SU-DHL-6 (cell line): ENCODE results near the gene RIN3.

Source experiments
- H2AFZ ChIP-seq: fragments of 200-600 bp; sonication (generic); 2 replicates; pipeline ENCODE4 v1.6.1; 2014; ENCODE audit warnings: low read depth, mild to moderate bottlenecking, moderate library complexity, mixed read lengths, antibody characterized with exemption, low read length; ENCODE audit not compliant: severe bottlenecking
- H3F3A ChIP-seq: fragments of 200-600 bp; shearing (Covaris generic); 2 replicates; pipeline ENCODE4 v1.6.0; 2016; ENCODE audit warnings: antibody characterized with exemption, mild to moderate bottlenecking; ENCODE audit not compliant: insufficient read depth
- H3K27ac ChIP-seq: fragments of 200-600 bp; sonication (generic); 2 replicates; pipeline ENCODE4 v1.5.1; 2016; ENCODE audit warnings: low read depth, mild to moderate bottlenecking, low read length, moderate library complexity, mixed read lengths
- H3K27me3 ChIP-seq: fragments of 200-600 bp; sonication (generic), shearing (Covaris generic); 2 replicates; pipeline ENCODE4 v1.6.0; 2014; ENCODE audit warnings: mild to moderate bottlenecking, low read length
- H3K36me3 ChIP-seq: fragments of 200-600 bp; sonication (generic); 2 replicates; pipeline ENCODE4 v1.6.1; 2014; ENCODE audit warnings: mild to moderate bottlenecking, low read length, mixed read lengths
- H3K4me2 ChIP-seq: fragments of 300-600, 200-600 bp; shearing (Covaris generic), sonication (generic); 2 replicates; pipeline ENCODE4 v1.6.0; 2014; ENCODE audit warnings: low read length, low read depth, mild to moderate bottlenecking; ENCODE audit not compliant: poor library complexity, severe bottlenecking
- H3K4me3 ChIP-seq: fragments of 200-600 bp; sonication (generic); 2 replicates; pipeline ENCODE4 v1.5.1; 2014; ENCODE audit warnings: antibody characterized with exemption, low read length, mild to moderate bottlenecking, mixed read lengths; ENCODE audit not compliant: insufficient read depth, poor library complexity, severe bottlenecking
- H3K79me2 ChIP-seq: fragments of 200-600 bp; sonication (generic); 2 replicates; pipeline ENCODE4 v1.6.1; 2014; ENCODE audit warnings: mild to moderate bottlenecking, low read length, moderate library complexity; ENCODE audit not compliant: insufficient read depth
- H3K9ac ChIP-seq: fragments of 200-600 bp; sonication (generic); 2 replicates; pipeline ENCODE4 v1.7.0; 2014; ENCODE audit warnings: mild to moderate bottlenecking, low read length
- H3K9me2 ChIP-seq: fragments of 200-600 bp; sonication (generic); replicated peaks from 2 replicates; pipeline ENCODE4 v1.6.1; 2014; ENCODE audit warnings: low read length; ENCODE audit not compliant: insufficient read depth
- H3K9me3 ChIP-seq: fragments of 200-600 bp; sonication (generic); 2 replicates; pipeline ENCODE4 v1.6.1; 2014; ENCODE audit warnings: low read length, mixed read lengths; ENCODE audit not compliant: insufficient read depth
- H4K20me1 ChIP-seq: fragments of 200-600 bp; sonication (generic); 2 replicates; pipeline ENCODE4 v1.6.1; 2014; ENCODE audit warnings: low read depth, mild to moderate bottlenecking, antibody characterized with exemption, low read length, moderate library complexity, mixed read lengths
- EZH2phosphoT487 ChIP-seq: fragments of 200-600 bp; sonication (generic), shearing (Covaris generic); conservative IDR thresholded peaks from 2 replicates; pipeline ENCODE4 v1.6.1; 2018; ENCODE audit warnings: mild to moderate bottlenecking, antibody characterized with exemption, low read length, moderate library complexity, mixed read lengths
- TF ChIP-seq, protein P1 (sequence below): fragments of 200-600 bp; sonication (generic); IDR thresholded peaks from one replicate; pipeline ENCODE4 v1.5.1; 2017; ENCODE audit warnings: antibody characterized with exemption, mild to moderate bottlenecking, low read length, moderate library complexity; ENCODE audit not compliant: insufficient read depth, poor library complexity, severe bottlenecking

The RIN3 gene

DNA sequence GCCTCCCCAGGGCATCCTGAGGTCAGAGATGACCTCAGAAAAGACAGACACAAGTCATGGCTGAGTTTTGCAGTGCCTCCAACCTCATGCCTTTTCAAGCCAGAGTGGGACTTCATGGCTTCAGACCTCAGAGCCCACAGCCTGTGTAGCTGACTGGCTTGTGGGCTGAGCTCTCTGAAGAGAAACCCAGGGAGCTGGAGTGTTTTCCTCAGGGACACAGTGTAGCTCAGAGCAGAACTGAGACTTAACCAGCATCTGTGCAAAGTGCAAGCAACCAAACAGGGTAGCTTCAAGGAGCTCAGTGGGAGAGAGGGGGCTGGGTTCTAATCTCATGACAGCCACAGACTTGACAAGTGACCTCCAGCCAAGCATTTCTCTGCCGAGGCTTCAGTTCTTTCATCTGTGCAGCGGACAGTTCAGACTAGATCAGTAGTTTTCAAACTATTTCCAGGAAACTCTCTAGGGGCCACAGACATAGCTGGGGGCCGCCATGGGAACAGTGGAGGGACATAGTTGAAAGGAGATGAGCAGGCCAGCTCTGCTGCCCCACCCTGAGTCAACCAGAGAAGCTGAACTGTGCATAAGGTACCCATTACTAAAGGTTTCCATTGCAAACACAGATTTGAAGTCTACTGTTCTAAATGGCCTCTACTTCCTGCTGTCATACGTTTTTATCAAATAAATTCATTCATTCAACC, 154.8 kb downstream of the RIN3 start:
- H3K27me3 ChIP-seq, result no peaks in the 10 kb centered on the region; the same call in 1 of the 2 replicates
- no peaks in the 10 kb centered on the region for H3K9me2 ChIP-seq
- H3F3A ChIP-seq, result no peaks in the 10 kb centered on the region
- no peak overlapping the region for H3K9ac ChIP-seq
- no peaks in the 10 kb centered on the region for H3K9me3 ChIP-seq
- no peak overlapping the region for H2AFZ ChIP-seq
- no peak overlapping the region for H3K27ac ChIP-seq
- no peak for TF ChIP-seq EZH2phosphoT487
- TF ChIP-seq, protein P1, sequence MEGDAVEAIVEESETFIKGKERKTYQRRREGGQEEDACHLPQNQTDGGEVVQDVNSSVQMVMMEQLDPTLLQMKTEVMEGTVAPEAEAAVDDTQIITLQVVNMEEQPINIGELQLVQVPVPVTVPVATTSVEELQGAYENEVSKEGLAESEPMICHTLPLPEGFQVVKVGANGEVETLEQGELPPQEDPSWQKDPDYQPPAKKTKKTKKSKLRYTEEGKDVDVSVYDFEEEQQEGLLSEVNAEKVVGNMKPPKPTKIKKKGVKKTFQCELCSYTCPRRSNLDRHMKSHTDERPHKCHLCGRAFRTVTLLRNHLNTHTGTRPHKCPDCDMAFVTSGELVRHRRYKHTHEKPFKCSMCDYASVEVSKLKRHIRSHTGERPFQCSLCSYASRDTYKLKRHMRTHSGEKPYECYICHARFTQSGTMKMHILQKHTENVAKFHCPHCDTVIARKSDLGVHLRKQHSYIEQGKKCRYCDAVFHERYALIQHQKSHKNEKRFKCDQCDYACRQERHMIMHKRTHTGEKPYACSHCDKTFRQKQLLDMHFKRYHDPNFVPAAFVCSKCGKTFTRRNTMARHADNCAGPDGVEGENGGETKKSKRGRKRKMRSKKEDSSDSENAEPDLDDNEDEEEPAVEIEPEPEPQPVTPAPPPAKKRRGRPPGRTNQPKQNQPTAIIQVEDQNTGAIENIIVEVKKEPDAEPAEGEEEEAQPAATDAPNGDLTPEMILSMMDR, result no peak
- H3K4me2 ChIP-seq, result no peak overlapping the region
- H3K4me3 ChIP-seq, result no peak overlapping the region
- H3K79me2 ChIP-seq, result no peaks in the 10 kb centered on the region
- H4K20me1 ChIP-seq, result no peaks in the 10 kb centered on the region
- H3K36me3 ChIP-seq, result no peaks in the 10 kb centered on the region

DNA sequence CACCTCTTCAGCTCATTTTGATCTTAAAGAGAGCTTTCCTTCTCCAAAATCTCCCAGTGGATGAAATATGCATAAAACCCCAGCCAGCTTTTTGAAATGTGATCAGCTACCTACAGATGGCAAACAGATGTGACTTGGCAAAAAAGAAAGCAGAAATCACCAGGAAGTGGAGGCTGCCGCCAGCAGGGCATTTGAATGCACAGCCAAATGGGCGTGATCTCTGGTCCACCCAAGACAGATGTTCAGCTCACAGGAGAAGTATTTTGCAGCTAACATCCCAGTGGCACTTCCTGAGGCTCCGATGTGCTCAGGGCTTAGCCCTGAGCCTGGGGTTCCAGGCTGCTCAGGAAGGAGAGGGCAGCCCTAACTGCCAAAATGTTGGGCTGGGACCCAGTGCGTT, 156.6 kb downstream of the RIN3 start:
- Histone ChIP-seq H3K4me3 (no peak overlapping the region), H4K20me1 (no peaks in the 10 kb centered on the region)

DNA sequence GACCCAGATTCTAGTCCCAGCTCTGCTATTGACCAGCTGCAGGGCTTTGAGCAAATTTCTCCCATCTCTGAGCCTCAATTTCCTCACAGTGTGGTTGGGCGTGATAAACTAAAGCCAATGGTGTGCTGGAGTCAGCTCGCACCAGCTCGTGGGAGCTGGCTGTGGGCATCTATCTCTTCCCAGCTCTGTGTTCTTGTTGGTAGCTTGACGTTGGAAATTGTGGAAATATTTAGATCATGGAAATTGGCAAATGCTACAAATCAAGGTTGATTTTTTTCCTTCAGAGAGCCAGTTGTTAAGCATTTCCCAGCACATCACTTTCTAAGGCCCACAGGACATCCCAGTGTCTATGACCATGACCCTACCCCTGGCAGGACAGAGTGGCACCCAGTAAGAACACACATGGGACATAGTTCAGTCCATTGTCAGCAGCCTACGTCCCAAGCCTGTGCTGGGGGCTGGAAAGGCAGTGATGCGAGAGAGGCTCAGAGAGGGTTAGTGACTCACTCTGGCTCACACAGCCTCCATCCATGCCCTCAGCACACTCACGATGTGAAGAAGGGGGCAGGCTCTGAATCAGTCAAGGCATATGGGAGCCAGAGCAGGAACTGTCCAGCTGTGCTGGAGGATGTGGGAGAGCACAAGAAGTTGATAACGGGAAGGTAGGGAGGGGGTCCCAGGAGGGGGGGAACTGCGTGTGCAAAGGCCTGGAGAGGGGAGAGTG, 157.2 kb downstream of the RIN3 start:
- Histone ChIP-seq H3K27me3 (no peaks in the 10 kb centered on the region; the same call in 1 of the 2 replicates), H3K36me3 (no peaks in the 10 kb centered on the region), H3K4me3 (no peak overlapping the region), H3K4me2 (no peak overlapping the region), H3K27ac (no peak overlapping the region), H3F3A (no peaks in the 10 kb centered on the region), H2AFZ (no peak overlapping the region), H3K9ac (no peak overlapping the region), H3K79me2 (no peaks in the 10 kb centered on the region), H3K9me3 (no peaks in the 10 kb centered on the region), H3K9me2 (no peaks in the 10 kb centered on the region), H4K20me1 (no peaks in the 10 kb centered on the region)
- TF ChIP-seq, protein P1, result no peak
- TF ChIP-seq EZH2phosphoT487, result no peak

More for the DNA sequence above, 156.6 kb downstream of the RIN3 start:
- Histone ChIP-seq H3K27ac (no peak overlapping the region), H3K9ac (no peak overlapping the region), H3F3A (no peaks in the 10 kb centered on the region), H3K79me2 (no peaks in the 10 kb centered on the region), H3K9me3 (no peaks in the 10 kb centered on the region), H3K27me3 (no peaks in the 10 kb centered on the region; the same call in 1 of the 2 replicates), H3K36me3 (no peaks in the 10 kb centered on the region), H3K4me2 (no peak overlapping the region), H2AFZ (no peak overlapping the region), H3K9me2 (no peaks in the 10 kb centered on the region)
- TF ChIP-seq, protein P1, result no peak
- no peak for TF ChIP-seq EZH2phosphoT487
